ENCODE data around the gene RASGEF1B. TPM values are rescaled to one million over a fixed set of nuclear protein-coding genes. Genes with fewer than 3 reads are reported as not detected.

Gene RASGEF1B
- total and polyA plus RNA-seq, 2 of the 13 experiments (the other 11 are each of a cell fraction or from before 2014, with no cell fraction given): 0.04 TPM

DNA sequence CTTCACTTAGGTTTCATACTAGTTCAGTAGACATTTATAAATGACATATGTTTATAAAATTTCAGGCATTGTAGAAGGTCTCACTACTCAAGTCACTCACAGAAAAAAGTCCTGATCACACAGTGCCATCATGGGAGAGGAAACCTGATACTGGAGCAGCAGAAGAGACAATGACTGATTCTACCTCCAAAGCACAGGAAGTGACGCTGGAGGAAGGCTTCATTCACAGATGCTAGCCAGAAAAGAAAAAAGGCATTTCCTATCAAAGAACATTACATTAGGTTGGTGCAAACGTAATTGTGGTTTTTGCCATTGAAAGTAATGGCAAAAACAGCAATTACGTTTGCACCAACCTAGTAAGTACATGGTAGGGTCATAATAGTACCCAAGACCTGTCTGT lies 79.5 kb downstream of the RASGEF1B start:
- H3K4me2 ChIP-seq (ENCODE audit: low read depth, low read length): no peak overlapping the region
- no peaks in the 10 kb centered on the region for H3K4me1 ChIP-seq (ENCODE audit: insufficient read depth, low read length)
- ATAC-seq (no peak), DNase-seq (ENCODE audit: low spot score) (no peak), FAIRE-seq (no peak)
- no peaks in the 10 kb centered on the region for H3K9me3 ChIP-seq (ENCODE audit: low read length)
- intact Hi-C loops (cut with micrococcal nuclease; ENCODE audit: unreplicated experiment): no loop called here
- ChIA-PET CTCF (ENCODE audit: low intra/inter-chr PET ratio, low total read pairs) (no interaction called here), POLR2A (no interaction called here)
- H2AFZ ChIP-seq (ENCODE audit: low read length): no peak overlapping the region
- no peak overlapping the region for H3K9ac ChIP-seq (ENCODE audit: insufficient read depth, low read depth, low read length)
- BruUV-seq (replicated peaks): no TSS peak
- no peak overlapping the region for H3K4me3 ChIP-seq (replicated peaks in 1 of 3; ENCODE audit: insufficient read depth in 1 of 3, low read depth in 2 of 3, low read length in 3 of 3)
- no peak overlapping the region for H3K27ac ChIP-seq (ENCODE audit: extremely low read length, insufficient read depth, low read length)
- 1% methylated on average over 3 of the region's 3 CpGs for WGBS (ENCODE audit: low lambda C conversion rate)
- H3K36me3 ChIP-seq (replicated peaks in 1 of 2; ENCODE audit: control insufficient read depth in 1 of 2, insufficient read depth in 2 of 2, low read length in 2 of 2): no peaks in the 10 kb centered on the region
- TF ChIP-seq GFI1 (CRISPR knock-in tag; IDR thresholded peaks at IDR 0.05; ENCODE audit: borderline replicate concordance): no peak
- TF ChIP-seq ZNF274 (CRISPR knock-in tag; IDR thresholded peaks at IDR 0.05): no peak
- TF ChIP-seq, protein P1, sequence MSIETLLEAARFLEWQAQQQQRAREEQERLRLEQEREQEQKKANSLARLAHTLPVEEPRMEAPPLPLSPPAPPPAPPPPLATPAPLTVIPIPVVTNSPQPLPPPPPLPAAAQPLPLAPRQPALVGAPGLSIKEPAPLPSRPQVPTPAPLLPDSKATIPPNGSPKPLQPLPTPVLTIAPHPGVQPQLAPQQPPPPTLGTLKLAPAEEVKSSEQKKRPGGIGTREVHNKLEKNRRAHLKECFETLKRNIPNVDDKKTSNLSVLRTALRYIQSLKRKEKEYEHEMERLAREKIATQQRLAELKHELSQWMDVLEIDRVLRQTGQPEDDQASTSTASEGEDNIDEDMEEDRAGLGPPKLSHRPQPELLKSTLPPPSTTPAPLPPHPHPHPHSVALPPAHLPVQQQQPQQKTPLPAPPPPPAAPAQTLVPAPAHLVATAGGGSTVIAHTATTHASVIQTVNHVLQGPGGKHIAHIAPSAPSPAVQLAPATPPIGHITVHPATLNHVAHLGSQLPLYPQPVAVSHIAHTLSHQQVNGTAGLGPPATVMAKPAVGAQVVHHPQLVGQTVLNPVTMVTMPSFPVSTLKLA (IDR thresholded peaks at IDR 0.05): no peak
- no peak for TF ChIP-seq RELA (CRISPR knock-in tag; IDR thresholded peaks at IDR 0.05)
- TF ChIP-seq ZNF337 (CRISPR knock-in tag; IDR thresholded peaks at IDR 0.05; ENCODE audit: borderline replicate concordance, low read depth): no peak
- TF ChIP-seq ZNF354B (CRISPR knock-in tag; IDR thresholded peaks at IDR 0.05): no peak
- TF ChIP-seq NR2C2 (CRISPR knock-in tag; IDR thresholded peaks at IDR 0.05; ENCODE audit: borderline replicate concordance): no peak
- no peak for TF ChIP-seq CCDC6 (CRISPR knock-in tag; IDR thresholded peaks at IDR 0.05)
- H3K79me2 ChIP-seq (ENCODE audit: insufficient read depth, low read length): no peaks in the 10 kb centered on the region
- in situ Hi-C loops (cut with HindIII; ENCODE audit: extremely low pct_ligation_motif_present, low pct_unique_long_range_greater_than_20kb): no loop called here
- H3K27me3 ChIP-seq (ENCODE audit: control insufficient read depth in 1 of 2, insufficient read depth in 2 of 2, low read length in 2 of 2): no peaks in the 10 kb centered on the region
- no peaks in the 10 kb centered on the region for H4K20me1 ChIP-seq (ENCODE audit: insufficient read depth, low read length)

DNA sequence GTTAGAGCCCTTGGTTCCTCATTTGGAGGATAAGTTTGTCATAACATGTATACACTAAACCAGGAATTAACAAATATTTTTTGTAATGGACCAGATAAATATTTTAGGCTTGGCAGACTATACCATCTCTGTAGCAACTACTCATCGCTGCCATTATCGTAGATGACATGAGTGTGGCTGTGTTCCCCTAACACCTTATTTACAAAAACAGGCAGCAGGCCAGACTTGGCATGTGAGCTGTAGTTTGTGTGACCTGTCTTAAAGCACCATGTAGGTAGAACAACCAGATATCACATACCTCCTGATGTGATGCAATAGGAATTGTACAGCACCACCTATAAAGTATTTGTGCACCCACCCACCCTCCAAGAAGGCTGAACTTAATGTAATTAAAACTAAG lies 82.0 kb downstream of the RASGEF1B start:
- TF ChIP-seq ZSCAN21 (CRISPR knock-in tag; IDR thresholded peaks at IDR 0.05; ENCODE audit: borderline replicate concordance) (no peak), ZNF44 (CRISPR knock-in tag; IDR thresholded peaks at IDR 0.05) (no peak), ZBTB7B (CRISPR knock-in tag; IDR thresholded peaks at IDR 0.05) (no peak), RBFOX2 (IDR thresholded peaks at IDR 0.05; ENCODE audit: low read depth, low read length) (no peak), PRMT3 (CRISPR knock-in tag; IDR thresholded peaks at IDR 0.05; ENCODE audit: borderline replicate concordance, low read depth) (no peak)
- in situ Hi-C loops (cut with HindIII; ENCODE audit: extremely low pct_ligation_motif_present, low pct_unique_long_range_greater_than_20kb): no loop called here
- Histone ChIP-seq H3K36me3 (replicated peaks in 1 of 2; ENCODE audit: control insufficient read depth in 1 of 2, insufficient read depth in 2 of 2, low read length in 2 of 2) (no peaks in the 10 kb centered on the region), H3K79me2 (ENCODE audit: insufficient read depth, low read length) (no peaks in the 10 kb centered on the region), H3K27me3 (ENCODE audit: control insufficient read depth in 1 of 2, insufficient read depth in 2 of 2, low read length in 2 of 2) (no peaks in the 10 kb centered on the region), H4K20me1 (ENCODE audit: insufficient read depth, low read length) (no peaks in the 10 kb centered on the region), H3K4me1 (ENCODE audit: insufficient read depth, low read length) (no peaks in the 10 kb centered on the region), H2AFZ (ENCODE audit: low read length) (no peak overlapping the region), H3K27ac (ENCODE audit: extremely low read length, insufficient read depth, low read length) (no peak overlapping the region), H3K9me3 (ENCODE audit: low read length) (no peaks in the 10 kb centered on the region), H3K9ac (ENCODE audit: insufficient read depth, low read depth, low read length) (no peak overlapping the region), H3K4me3 (replicated peaks in 1 of 3; ENCODE audit: insufficient read depth in 1 of 3, low read depth in 2 of 3, low read length in 3 of 3) (no peak overlapping the region), H3K4me2 (ENCODE audit: low read depth, low read length) (no peak overlapping the region)
- POLR2A ChIA-PET: no interaction called here
- BruUV-seq (replicated peaks): no TSS peak
- 13% methylated on average over 2 of the region's 2 CpGs for WGBS (ENCODE audit: low lambda C conversion rate)
- FAIRE-seq: no peak
- CTCF ChIA-PET (ENCODE audit: low intra/inter-chr PET ratio, low total read pairs): no interaction called here
- DNase-seq (ENCODE audit: low spot score): no peak
- intact Hi-C loops (cut with micrococcal nuclease; ENCODE audit: unreplicated experiment): no loop called here
- no peak for ATAC-seq

Measured in HepG2 (cell line).